SJCRH30 (cell line): ENCODE data around the gene FOXO6. TPM values are rescaled to one million over a fixed set of nuclear protein-coding genes. Genes with fewer than 3 reads are reported as not detected.

ENCODE experiments used
- DNase-seq, 2 experiments: peaks; one replicate each; pipeline ENCODE4 v3.0.0-alpha.2; 2015 to 2020
- H3K27ac ChIP-seq: fragments of 250-450 bp; sonication (Bioruptor Pico); 2 replicates; pipeline ENCODE4 v1.5.1; 2020; ENCODE audit warnings: mild to moderate bottlenecking, moderate library complexity
- H3K27me3 ChIP-seq: fragments of 250-450 bp; sonication (Bioruptor Pico); 2 replicates; pipeline ENCODE4 v1.5.1; 2020; ENCODE audit warnings: mild to moderate bottlenecking, moderate library complexity
- H3K36me3 ChIP-seq: fragments of 250-450 bp; sonication (Bioruptor Pico); 2 replicates; pipeline ENCODE4 v1.5.1; 2020; ENCODE audit warnings: mild to moderate bottlenecking, moderate library complexity
- H3K4me1 ChIP-seq: fragments of 250-450 bp; sonication (Bioruptor Pico); 2 replicates; pipeline ENCODE4 v1.5.1; 2020; ENCODE audit warnings: mild to moderate bottlenecking, moderate library complexity
- H3K4me3 ChIP-seq: fragments of 250-450 bp; sonication (Bioruptor Pico); 2 replicates; pipeline ENCODE4 v1.5.1; 2020; ENCODE audit warnings: mild to moderate bottlenecking, moderate library complexity
- H3K9me3 ChIP-seq: fragments of 250-450 bp; sonication (Bioruptor Pico); replicated peaks from 2 replicates; pipeline ENCODE4 v1.5.1; 2020; ENCODE audit warnings: mild to moderate bottlenecking, moderate library complexity
- total RNA-seq: library from RNA; depleted of rRNA; stranded (reverse); fragments of >200 nt; shearing (Covaris generic); gene quantifications from 2 replicates; pipeline ENCODE4 v1.2.3, GENCODE V29; 2014

Gene FOXO6
- total RNA-seq, 1 experiment from 2014 or later = 11.9 TPM

DNA sequence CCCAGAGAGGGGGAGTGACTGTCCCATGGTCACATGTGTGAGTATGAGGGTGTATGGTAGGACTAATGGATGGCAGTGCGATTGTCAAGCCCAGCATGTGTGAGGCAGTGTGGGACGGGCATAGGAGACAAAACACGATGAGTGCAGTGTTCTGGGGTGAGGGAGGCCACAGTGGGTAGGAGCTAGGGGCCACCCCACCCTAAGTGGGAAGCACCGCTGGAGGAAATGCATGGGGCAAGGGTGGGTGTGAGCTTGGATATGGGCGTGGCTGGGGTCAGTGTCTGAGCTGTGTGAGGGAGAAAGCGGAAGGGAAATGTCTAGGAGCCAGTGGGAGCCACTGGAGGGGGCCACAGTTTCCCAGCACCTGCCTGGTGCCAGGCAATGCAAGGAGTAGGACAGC lies 56.5 kb downstream of the FOXO6 start:
- Histone ChIP-seq H3K4me3 (no peak overlapping the region), H3K4me1 (peaks cover 51% of the 10 kb centered on the region), H3K9me3 (no peaks in the 10 kb centered on the region), H3K36me3 (no peaks in the 10 kb centered on the region), H3K27ac (no peak overlapping the region), H3K27me3 (no peaks in the 10 kb centered on the region)
- no peak for DNase-seq

DNA sequence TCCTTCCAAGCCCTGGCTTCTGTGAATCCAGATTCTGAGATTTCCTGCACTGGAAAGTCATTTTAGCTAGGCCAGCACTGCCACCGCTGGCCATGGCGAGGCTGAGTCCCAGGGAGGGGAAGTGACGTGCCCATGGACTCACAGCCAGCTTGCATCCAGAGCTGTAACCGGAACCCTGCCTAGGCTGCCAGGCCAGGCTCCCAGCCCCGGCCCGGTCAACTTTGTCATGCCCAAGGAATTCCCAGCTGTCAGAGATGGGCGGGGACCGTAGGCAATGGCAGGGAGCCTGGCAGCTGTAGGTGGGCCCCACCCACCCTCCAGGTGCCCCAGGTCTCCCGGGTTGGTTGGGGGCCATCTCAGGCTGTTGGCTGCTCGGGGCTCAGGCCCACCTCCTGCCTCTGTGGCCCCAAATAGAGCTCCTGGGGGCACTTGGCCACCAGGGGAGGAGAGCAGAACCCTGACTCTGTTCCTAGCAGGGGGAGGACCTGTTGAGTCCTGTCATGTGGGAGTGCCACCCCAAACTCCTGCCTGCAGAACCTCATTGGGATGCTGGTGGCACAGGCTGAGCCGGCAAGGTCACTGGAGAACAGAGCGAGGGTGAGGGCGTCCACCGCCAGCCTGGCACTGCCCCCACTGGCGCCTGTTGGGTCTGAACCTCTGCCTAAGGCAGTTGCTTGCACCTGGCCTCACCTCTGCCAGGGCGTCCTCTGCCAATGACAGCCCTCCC lies 57.8 kb downstream of the FOXO6 start:
- DNase-seq = peak; percentile 97 to 98
- no peaks in the 10 kb centered on the region for H3K9me3 ChIP-seq
- peak overlapping the region; percentile 67 for H3K27ac ChIP-seq
- H3K27me3 ChIP-seq = no peaks in the 10 kb centered on the region
- peaks cover 45% of the 10 kb centered on the region for H3K4me1 ChIP-seq
- H3K36me3 ChIP-seq = no peaks in the 10 kb centered on the region
- no peak overlapping the region for H3K4me3 ChIP-seq

DNA sequence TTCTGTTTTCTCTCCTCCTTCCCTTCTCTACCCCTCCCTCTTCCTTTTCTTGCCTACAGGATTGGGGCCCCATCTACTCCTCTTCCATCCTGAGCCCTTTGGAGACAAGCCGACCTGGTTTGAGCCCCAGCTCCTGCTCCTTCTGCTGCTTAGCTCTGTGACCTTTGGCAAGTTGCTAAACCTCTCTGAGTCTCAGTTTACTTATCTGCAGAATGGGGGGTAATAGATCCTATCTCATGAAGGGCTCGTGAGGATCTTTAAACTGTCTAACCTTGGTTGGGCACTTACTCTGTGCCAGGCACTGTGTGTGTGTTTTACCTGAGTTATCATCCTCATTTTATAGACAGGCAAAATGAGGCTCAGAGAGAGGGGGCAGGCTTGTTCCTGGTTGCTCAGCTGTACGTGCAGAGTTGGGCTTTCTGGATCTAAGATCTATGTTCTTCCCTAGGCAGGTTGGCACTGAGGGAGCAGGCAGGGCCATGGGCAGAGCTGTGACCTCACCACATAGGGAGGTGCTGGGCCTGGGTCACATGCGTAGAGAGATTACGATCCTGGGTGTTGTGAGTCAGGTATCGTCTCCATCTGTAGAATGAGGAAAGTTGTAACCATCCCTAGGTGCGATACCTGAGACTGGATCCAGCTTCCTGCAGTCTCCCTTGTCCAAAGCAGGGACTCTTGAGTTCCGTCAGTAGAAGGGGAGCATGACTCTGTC lies 58.5 kb downstream of the FOXO6 start:
- H3K9me3 ChIP-seq = no peaks in the 10 kb centered on the region
- H3K36me3 ChIP-seq = no peaks in the 10 kb centered on the region
- no peak overlapping the region for H3K4me3 ChIP-seq
- H3K27ac ChIP-seq = peak overlapping the region; percentile 67
- DNase-seq = no peak
- peaks cover 44% of the 10 kb centered on the region for H3K4me1 ChIP-seq
- H3K27me3 ChIP-seq = no peaks in the 10 kb centered on the region

DNA sequence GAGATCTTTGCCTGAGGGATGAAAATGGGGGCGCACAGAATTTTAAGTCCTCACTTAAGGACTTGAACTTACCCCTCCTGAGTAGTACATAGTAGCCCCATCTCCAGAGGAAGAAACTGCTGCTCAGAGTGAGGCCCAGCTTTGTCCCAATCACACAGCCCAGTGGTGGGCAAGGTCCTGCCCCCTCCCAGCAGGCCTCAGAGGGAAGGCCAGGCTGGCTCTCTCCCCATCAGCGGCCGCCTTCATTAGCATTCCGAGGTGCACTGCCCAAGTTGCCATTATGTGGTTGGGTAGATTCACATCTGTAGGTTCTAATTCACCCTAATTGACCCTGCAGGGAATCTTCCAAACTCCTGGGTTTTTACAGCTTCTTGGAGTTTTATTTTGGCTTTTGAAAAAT lies 59.1 kb downstream of the FOXO6 start:
- H3K36me3 ChIP-seq = no peaks in the 10 kb centered on the region
- 0 out of 2 replicates have a peak, but pooled peaks cover 1% of the 10 kb centered on the region for H3K9me3 ChIP-seq
- peak overlapping the region; percentile 17; the same call in 1 of the 2 replicates for H3K27ac ChIP-seq
- H3K4me3 ChIP-seq = no peak overlapping the region
- DNase-seq = no peak
- H3K27me3 ChIP-seq = no peaks in the 10 kb centered on the region
- H3K4me1 ChIP-seq = peaks cover 38% of the 10 kb centered on the region

DNA sequence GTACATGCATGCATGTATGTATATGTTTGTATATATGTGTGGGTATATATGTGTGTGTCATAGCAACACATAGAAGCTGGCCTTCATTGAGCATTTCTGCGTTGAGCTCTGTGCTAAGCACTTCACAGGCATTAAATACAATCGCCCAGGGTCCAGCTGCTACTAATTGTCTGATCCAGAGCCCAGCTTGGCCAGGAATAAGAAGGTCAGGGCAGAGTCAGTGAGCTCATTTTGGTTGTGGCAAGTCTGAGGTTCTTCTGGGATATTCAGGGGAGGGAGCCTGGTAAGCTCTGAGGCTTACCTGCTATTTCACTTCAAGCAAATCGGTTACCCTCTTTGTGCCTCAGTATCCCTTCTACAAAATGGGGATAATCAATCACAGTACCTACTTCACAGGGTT lies 59.6 kb downstream of the FOXO6 start:
- Histone ChIP-seq H3K4me1 (peaks cover 34% of the 10 kb centered on the region), H3K4me3 (no peak overlapping the region), H3K36me3 (no peaks in the 10 kb centered on the region), H3K27ac (peak overlapping the region; percentile 17), H3K27me3 (no peaks in the 10 kb centered on the region), H3K9me3 (0 out of 2 replicates have a peak, but pooled peaks cover 3% of the 10 kb centered on the region)
- peak; percentile 61 to 71 for DNase-seq

DNA sequence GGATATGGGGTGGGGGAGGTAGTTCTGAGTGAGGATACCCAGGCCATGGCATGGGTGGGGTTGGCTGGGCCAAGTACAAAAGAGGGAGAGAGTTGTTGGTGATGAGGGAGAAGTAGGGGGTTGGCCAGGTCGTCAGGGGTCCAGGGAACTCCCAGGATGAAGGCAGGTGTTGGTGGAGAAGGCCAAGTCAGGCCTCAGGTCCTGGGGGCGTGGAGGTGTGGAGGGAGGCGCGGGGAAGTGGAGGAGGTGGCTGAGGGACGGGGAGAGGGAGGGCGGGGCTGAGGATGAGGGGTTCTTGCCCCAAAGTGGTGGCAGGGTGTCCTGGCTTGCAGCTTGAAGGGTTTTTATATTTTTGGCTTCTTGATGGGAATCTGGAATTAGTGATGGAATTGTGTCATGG lies 61.1 kb downstream of the FOXO6 start:
- Histone ChIP-seq H3K27me3 (no peaks in the 10 kb centered on the region), H3K36me3 (no peaks in the 10 kb centered on the region), H3K27ac (no peak overlapping the region), H3K4me1 (peaks cover 43% of the 10 kb centered on the region), H3K9me3 (0 out of 2 replicates have a peak, but pooled peaks cover 3% of the 10 kb centered on the region), H3K4me3 (no peak overlapping the region)
- no peak for DNase-seq

DNA sequence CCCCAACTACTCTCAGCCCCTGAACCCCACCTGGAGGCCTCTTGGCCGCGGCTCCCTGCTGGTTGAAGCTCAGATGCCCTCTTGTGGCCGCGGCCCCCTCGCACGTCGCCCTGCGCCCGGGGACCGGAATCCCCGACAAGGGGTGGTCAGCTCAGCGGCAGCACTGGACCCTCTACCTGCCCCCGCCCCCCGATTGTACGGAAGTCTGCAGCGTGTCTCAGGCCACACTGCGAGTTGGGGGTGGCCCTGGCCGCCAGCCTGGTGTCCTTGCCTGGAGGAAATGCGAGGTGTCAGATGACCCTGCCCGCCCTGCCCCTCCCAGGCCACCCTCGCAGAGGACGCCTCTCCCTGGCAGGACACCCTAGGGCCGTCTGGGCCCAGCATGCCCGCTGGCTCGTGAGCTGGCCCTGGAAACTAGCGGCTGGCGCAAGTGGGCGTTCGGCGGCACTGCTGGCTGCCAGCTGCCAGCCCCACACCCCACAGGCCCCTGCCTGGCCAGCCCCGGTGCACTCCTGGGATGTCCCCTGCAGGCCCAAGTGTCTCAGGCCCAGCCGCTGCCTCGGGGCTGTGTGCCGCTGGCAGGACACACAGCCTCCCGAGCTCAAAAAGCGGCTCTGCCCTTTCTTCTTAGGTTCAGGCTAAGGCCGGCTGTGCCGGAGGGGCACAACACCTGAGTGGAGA lies 62.4 kb downstream of the FOXO6 start:
- H3K9me3 ChIP-seq = 0 out of 2 replicates have a peak, but pooled peaks cover 3% of the 10 kb centered on the region
- no peaks in the 10 kb centered on the region for H3K27me3 ChIP-seq
- H3K4me3 ChIP-seq = no peak overlapping the region
- H3K4me1 ChIP-seq = peaks cover 37% of the 10 kb centered on the region
- no peak overlapping the region for H3K27ac ChIP-seq
- no peak for DNase-seq
- H3K36me3 ChIP-seq = no peaks in the 10 kb centered on the region

DNA sequence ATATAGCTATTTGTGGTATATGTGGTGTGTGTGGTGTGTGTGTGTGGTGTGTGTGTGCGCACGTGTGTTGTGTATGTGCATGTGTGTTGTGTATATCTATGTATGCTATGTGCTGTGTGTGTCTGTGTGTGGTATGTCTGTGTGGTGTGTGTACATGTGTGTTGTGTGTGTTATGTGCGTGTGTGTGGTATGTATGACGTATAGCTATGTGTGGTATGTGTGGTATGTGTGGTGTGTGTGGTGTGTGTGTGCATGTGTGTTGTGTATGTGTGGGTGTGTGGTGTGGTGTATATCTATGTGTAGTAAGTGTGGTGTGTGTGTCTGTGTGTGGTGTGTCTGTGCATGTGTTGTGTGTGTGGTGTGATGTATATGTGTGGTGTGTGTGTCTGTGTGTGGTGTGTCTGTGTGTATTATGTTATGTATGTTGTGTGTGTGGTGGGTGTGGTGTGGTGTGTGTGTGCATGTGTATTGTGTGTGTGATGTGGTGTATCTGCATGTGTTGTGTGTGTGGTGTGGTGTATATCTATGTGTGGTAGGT lies 63.4 kb downstream of the FOXO6 start:
- no peak overlapping the region for H3K27ac ChIP-seq
- H3K36me3 ChIP-seq = no peaks in the 10 kb centered on the region
- H3K27me3 ChIP-seq = no peaks in the 10 kb centered on the region
- no peak overlapping the region for H3K4me3 ChIP-seq
- peaks cover 29% of the 10 kb centered on the region for H3K4me1 ChIP-seq
- DNase-seq = no peak
- 0 out of 2 replicates have a peak, but pooled peaks cover 3% of the 10 kb centered on the region for H3K9me3 ChIP-seq

DNA sequence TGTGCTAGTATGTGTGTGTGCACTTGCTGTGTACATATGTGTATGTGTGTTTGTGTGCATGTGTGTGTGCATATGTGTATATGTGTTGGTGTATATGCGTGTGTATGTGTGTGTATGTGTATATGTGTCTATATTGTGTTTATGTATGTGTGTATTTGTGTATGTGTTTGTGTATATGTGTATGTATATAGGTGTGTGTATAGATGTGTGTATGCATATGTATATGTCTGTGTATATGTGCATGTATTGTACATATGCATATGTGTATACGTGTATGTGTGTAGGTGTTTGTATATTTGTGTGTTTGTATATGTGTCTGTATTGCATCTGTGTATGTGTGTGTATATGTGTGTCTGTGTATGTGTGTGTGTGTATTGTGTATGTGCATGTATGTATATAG lies 64.1 kb downstream of the FOXO6 start:
- H3K27me3 ChIP-seq = no peaks in the 10 kb centered on the region
- no peaks in the 10 kb centered on the region for H3K36me3 ChIP-seq
- H3K4me1 ChIP-seq = peaks cover 22% of the 10 kb centered on the region
- H3K4me3 ChIP-seq = no peak overlapping the region
- 0 out of 2 replicates have a peak, but pooled peaks cover 3% of the 10 kb centered on the region for H3K9me3 ChIP-seq
- no peak overlapping the region for H3K27ac ChIP-seq
- DNase-seq = no peak

DNA sequence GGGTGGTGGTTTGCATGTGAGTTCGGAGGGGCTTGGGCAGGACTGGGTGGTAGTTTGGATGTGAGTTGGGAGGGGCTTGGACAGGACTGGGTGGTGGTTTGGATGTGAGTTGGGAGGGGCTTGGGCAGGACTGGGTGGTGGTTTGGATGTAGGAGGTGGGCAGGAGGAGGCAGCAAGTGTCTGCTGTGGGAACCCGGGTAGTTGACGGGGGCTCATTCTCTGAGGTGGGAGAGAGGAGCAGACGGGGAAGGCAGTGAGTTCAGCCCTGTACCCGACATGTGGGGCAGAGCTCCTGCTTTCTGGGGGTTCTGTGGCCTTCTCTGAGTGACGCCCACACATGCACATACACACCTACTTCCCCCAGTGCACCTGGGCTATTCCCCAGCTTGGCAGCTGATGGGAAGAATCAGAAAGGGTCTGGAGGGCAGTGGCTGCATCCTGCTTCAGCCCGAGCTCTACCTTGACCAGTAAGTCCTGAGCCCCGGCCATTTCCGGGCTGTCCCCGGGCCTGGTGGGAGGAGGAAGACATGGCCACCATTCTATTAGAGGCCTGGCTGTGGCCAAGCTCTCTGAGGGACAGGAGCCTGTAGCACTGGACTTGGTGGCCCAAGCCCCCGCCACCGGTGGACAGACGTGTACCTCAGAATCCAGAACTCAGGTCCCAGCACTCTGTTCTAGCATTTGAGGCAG lies 65.1 kb downstream of the FOXO6 start:
- H3K27me3 ChIP-seq = no peaks in the 10 kb centered on the region
- H3K36me3 ChIP-seq = no peaks in the 10 kb centered on the region
- peaks cover 14% of the 10 kb centered on the region for H3K4me1 ChIP-seq
- H3K27ac ChIP-seq = no peak overlapping the region
- no peak overlapping the region for H3K4me3 ChIP-seq
- no peak for DNase-seq
- H3K9me3 ChIP-seq = 0 out of 2 replicates have a peak, but pooled peaks cover 3% of the 10 kb centered on the region

DNA sequence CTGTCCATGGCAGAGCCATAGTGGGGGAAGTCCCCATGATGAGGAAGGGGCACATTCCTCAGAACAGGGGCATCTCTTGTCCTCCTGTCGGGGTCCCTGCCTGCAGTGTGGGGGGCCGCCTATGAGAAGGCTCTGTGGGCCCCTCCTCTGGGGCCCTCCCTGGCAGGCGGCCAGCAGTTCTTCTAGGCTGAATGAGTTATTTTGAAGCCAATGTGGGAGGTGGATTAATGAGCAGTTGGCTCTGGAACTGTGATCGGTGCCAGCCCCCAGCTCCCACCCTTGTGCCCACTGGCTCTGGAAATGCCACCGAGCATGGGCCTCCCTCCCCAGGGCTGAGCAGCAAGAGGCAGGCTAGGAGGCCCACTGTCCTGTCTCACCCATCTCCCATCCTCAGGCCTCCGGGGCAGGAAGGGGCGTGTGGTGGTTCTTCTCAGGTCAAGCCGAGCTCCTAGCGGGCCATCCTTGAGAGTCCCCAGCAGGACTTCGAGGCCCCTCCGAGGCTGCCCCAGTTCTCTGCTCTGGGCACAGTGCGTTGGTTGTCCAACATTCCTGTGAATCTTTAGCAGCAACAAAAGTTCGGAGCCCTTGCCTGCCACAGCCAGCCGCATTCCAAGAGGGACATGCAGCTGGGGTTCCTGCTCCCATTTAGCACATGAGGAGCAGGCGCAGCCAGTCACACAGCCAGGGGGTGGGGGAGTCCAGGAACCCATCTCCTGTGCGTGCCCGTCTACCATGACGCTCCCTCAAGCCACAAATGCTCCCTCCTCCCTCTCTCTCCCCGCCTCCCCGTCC lies 66.1 kb downstream of the FOXO6 start:
- Histone ChIP-seq H3K27me3 (no peaks in the 10 kb centered on the region), H3K4me1 (peaks cover 18% of the 10 kb centered on the region), H3K27ac (no peak overlapping the region), H3K36me3 (no peaks in the 10 kb centered on the region), H3K4me3 (no peak overlapping the region), H3K9me3 (0 out of 2 replicates have a peak, but pooled peaks cover 3% of the 10 kb centered on the region)
- no peak for DNase-seq

DNA sequence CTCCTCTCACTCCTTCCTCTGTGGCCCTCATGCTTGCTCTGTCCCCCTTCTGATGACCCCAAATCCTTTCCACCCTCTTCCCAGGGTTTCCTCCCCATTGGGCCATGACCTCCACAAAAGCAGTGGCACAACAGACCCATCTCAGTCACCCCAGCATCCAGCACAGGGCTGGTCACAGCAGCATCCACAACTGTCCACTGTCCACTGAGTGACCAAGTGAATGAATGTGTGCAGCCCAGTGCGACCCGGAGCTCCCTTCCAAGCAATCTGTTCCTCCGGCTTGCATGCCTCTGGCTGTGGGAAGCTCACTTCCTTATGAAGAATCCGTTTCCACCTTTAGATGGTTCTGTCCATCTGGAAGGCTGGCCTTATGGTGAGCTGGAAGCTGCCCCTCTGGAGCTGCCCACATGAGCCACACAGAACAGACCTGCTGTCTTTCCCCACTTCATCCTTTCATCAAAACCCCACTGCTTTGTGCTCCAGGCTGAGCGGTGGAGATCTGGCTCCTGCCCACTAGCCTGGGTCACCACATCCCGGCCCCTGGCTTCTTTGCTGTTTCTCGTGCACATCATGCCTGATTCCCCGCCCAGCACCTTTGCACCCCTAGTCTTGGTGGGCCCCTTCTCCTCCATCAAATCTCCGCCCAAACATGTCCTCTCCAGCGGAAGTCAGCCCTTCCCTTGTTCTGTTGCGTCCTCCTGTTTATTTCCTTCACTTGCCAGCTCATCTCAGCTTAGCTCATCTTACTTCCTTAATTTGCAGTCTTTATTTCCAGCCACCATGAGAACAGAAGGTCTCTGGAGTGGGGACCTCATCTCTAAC lies 66.9 kb downstream of the FOXO6 start:
- Histone ChIP-seq H3K36me3 (no peaks in the 10 kb centered on the region), H3K27me3 (no peaks in the 10 kb centered on the region), H3K4me3 (no peak overlapping the region), H3K27ac (no peak overlapping the region), H3K4me1 (peaks cover 20% of the 10 kb centered on the region), H3K9me3 (0 out of 2 replicates have a peak, but pooled peaks cover 3% of the 10 kb centered on the region)
- DNase-seq = no peak
